ENCODE data around the gene RNF151.

Gene RNF151

DNA sequence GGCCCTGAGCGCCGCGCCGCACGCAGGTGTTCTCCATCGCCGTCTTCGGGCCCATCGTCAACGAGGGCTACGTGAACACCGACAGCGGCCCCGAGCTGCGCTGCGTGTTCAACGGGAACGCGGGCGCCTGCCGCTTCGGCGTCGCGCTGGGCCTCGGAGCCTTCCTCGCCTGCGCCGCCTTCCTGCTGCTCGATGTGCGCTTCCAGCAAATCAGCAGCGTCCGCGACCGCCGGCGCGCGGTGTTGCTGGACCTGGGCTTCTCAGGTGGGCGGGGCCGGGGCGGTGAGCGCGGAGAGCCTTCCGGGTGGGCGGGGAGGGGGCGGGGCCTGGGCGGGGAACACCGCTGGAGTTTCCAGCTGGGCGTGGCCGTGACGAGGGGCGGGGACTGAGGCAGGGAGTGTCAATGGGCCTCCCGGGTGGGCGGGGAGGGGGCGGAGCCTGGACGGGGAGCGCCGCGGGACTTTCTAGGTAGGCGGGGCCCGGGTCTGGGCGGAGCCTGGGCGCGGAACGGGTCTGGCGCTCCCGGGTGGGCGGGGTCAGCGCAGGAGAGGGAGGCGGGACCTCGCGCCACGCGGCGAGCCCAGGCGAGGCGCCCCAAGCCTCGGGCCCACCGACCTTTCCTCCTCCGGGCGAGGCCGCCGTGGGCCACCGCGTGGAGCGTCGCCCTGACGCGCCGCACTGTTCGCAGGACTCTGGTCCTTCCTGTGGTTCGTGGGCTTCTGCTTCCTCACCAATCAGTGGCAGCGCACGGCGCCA lies 25.5 kb downstream of the RNF151 start:
- peak overlapping the region; percentile 85 for H4K91ac ChIP-seq (ENCODE audit: low read depth, low read length, poor library complexity)
- no peak overlapping the region for H3K27ac ChIP-seq (replicated peaks; ENCODE audit: low read length)
- H2BK12ac ChIP-seq (ENCODE audit: low read length), result peak overlapping the region; percentile 98
- peaks cover 5 to 13% of the 10 kb centered on the region in 2 donors for H3K36me3 ChIP-seq (replicated peaks in 1 of 2; ENCODE audit: control insufficient read depth in 2 of 2, insufficient read depth in 2 of 2, low read length in 2 of 2)
- WGBS, 2 donors (ENCODE audit: extremely low coverage in 2 of 2, insufficient read length in 2 of 2, insufficient replicate concordance in 1 of 2), result no CpG with 5 or more reads among the region's 96 CpGs
- peak overlapping the region; percentile 65 for H4K8ac ChIP-seq (ENCODE audit: low read depth, low read length)
- H3K23ac ChIP-seq (ENCODE audit: low read depth, low read length, poor library complexity), result peak overlapping the region; percentile 99
- peaks cover 18 to 37% (median 34%) of the 10 kb centered on the region in 3 experiments for H3K27me3 ChIP-seq (ENCODE audit: control insufficient read depth in 3 of 3, insufficient read depth in 3 of 3, low read depth in 1 of 3, low read length in 3 of 3)
- peak overlapping the region; percentile 81 for H2AFZ ChIP-seq (ENCODE audit: low read length)
- peak overlapping the region; percentile 88 for H3K9ac ChIP-seq (ENCODE audit: low read depth, low read length, poor library complexity)
- peaks cover 0 to 4% of the 10 kb centered on the region in 2 donors for H3K9me3 ChIP-seq (replicated peaks in 1 of 2; ENCODE audit: control insufficient read depth in 2 of 2, insufficient read depth in 1 of 2, low read depth in 1 of 2, low read length in 2 of 2)
- H3K18ac ChIP-seq (ENCODE audit: low read length), result peak overlapping the region; percentile 99
- peak overlapping the region; percentile 75 for H2BK120ac ChIP-seq (ENCODE audit: low read depth, low read length)
- DNase-seq (ENCODE audit: low spot score), result peak; percentile 92
- peaks cover 12 to 18% of the 10 kb centered on the region in 2 donors for H3K4me1 ChIP-seq (ENCODE audit: control insufficient read depth in 2 of 2, insufficient read depth in 1 of 2, low read depth in 1 of 2, low read length in 2 of 2)
- peak overlapping the region; percentile 33 to 76 for H3K4me3 ChIP-seq (ENCODE audit: low read length in 2 of 2)
- H3K4ac ChIP-seq (ENCODE audit: low read length), result peak overlapping the region; percentile 93
- H3K79me1 ChIP-seq (ENCODE audit: low read depth, low read length), result peaks cover 4% of the 10 kb centered on the region
- H2BK15ac ChIP-seq (ENCODE audit: low read length), result peak overlapping the region; percentile 98
- H3K4me2 ChIP-seq (ENCODE audit: insufficient read depth, low read length, poor library complexity, severe bottlenecking), result peak overlapping the region; percentile 77
- H3K14ac ChIP-seq (ENCODE audit: low read length), result peak overlapping the region; percentile 94
- peak overlapping the region; percentile 39 for H2BK5ac ChIP-seq (ENCODE audit: low read length)
- H2AK5ac ChIP-seq (ENCODE audit: low read depth, low read length), result peak overlapping the region; percentile 98

DNA sequence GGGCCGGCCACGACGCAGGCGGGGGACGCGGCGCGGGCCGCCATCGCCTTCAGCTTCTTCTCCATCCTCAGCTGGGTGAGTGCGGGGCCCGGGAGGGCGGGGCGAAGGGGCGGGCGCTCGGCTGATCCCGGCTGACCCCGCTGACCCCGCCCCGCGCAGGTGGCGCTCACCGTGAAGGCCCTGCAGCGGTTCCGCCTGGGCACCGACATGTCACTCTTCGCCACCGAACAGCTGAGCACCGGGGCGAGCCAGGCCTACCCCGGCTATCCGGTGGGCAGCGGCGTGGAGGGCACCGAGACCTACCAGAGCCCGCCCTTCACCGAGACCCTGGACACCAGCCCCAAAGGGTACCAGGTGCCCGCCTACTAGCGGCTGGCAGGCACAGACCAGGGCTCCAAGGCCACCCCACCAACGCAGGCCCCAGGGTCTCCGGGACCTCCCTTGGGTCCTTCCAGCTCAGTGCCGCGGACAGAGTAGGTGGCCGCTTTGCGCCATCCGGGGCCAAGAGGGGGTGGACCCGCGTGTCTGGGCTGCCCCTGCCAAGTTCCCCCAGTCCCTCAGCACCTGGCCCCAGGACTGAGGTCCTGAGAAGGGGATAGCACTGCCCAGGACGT lies 26.2 kb downstream of the RNF151 start:
- H3K27ac ChIP-seq (replicated peaks; ENCODE audit: low read length), result no peak overlapping the region
- peaks cover 12 to 18% of the 10 kb centered on the region in 2 donors for H3K4me1 ChIP-seq (ENCODE audit: control insufficient read depth in 2 of 2, insufficient read depth in 1 of 2, low read depth in 1 of 2, low read length in 2 of 2)
- H3K9ac ChIP-seq (ENCODE audit: low read depth, low read length, poor library complexity), result peak overlapping the region; percentile 88
- H2AK5ac ChIP-seq (ENCODE audit: low read depth, low read length), result peak overlapping the region; percentile 98
- peaks cover 18 to 37% (median 34%) of the 10 kb centered on the region in 3 experiments for H3K27me3 ChIP-seq (ENCODE audit: control insufficient read depth in 3 of 3, insufficient read depth in 3 of 3, low read depth in 1 of 3, low read length in 3 of 3)
- no peak for DNase-seq (ENCODE audit: low spot score)
- peak overlapping the region; percentile 98 for H2BK12ac ChIP-seq (ENCODE audit: low read length)
- H2BK5ac ChIP-seq (ENCODE audit: low read length), result peak overlapping the region; percentile 39
- H2BK120ac ChIP-seq (ENCODE audit: low read depth, low read length), result peak overlapping the region; percentile 75
- peak overlapping the region; percentile 73 for H3K4me2 ChIP-seq (ENCODE audit: insufficient read depth, low read length, poor library complexity, severe bottlenecking)
- peaks cover 6 to 18% of the 10 kb centered on the region in 2 donors for H3K36me3 ChIP-seq (replicated peaks in 1 of 2; ENCODE audit: control insufficient read depth in 2 of 2, insufficient read depth in 2 of 2, low read length in 2 of 2)
- peak overlapping the region; percentile 93 for H3K4ac ChIP-seq (ENCODE audit: low read length)
- H4K91ac ChIP-seq (ENCODE audit: low read depth, low read length, poor library complexity), result peak overlapping the region; percentile 85
- H2AFZ ChIP-seq (ENCODE audit: low read length), result peak overlapping the region; percentile 81
- peak overlapping the region; percentile 99 for H3K23ac ChIP-seq (ENCODE audit: low read depth, low read length, poor library complexity)
- H3K9me3 ChIP-seq (replicated peaks in 1 of 2; ENCODE audit: control insufficient read depth in 2 of 2, insufficient read depth in 1 of 2, low read depth in 1 of 2, low read length in 2 of 2), result peaks cover 0 to 4% of the 10 kb centered on the region in 2 donors
- H3K14ac ChIP-seq (ENCODE audit: low read length), result peak overlapping the region; percentile 94
- WGBS, 2 donors (ENCODE audit: extremely low coverage in 2 of 2, insufficient read length in 2 of 2, insufficient replicate concordance in 1 of 2), result no CpG with 5 or more reads among the region's 50 CpGs
- H2BK15ac ChIP-seq (ENCODE audit: low read length), result peak overlapping the region; percentile 98
- peaks cover 5% of the 10 kb centered on the region for H3K79me1 ChIP-seq (ENCODE audit: low read depth, low read length)
- peak overlapping the region; percentile 26 to 76 for H3K4me3 ChIP-seq (ENCODE audit: low read length in 2 of 2)
- peak overlapping the region; percentile 99 for H3K18ac ChIP-seq (ENCODE audit: low read length)
- H4K8ac ChIP-seq (ENCODE audit: low read depth, low read length), result peak overlapping the region; percentile 65

DNA sequence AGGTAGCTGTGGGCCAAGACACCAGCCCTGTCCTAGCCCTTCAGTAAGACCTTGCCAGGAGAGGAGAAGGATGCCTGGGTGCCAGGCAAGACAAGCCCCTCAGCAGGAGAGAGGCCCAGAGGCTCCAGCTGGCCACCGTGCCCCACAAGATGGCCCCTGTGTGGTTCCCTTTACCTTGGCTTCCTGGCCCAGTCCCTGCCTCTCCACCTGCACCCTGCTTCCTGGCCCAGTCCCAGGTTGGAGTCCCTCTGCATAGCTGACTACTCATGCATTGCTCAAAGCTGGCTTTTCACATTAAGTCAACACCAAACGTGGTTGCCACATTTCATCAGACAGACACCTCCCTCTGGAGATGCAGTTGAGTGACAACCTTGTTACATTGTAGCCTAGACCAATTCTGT lies 27.1 kb downstream of the RNF151 start:
- H2BK12ac ChIP-seq (ENCODE audit: low read length), result no peak overlapping the region
- H3K36me3 ChIP-seq (replicated peaks in 1 of 2; ENCODE audit: control insufficient read depth in 2 of 2, insufficient read depth in 2 of 2, low read length in 2 of 2), result peaks cover 12 to 25% of the 10 kb centered on the region in 2 donors
- no peak overlapping the region for H3K23ac ChIP-seq (ENCODE audit: low read depth, low read length, poor library complexity)
- H3K4me2 ChIP-seq (ENCODE audit: insufficient read depth, low read length, poor library complexity, severe bottlenecking), result no peak overlapping the region
- no CpG with 5 or more reads among the region's 2 CpGs for WGBS, 2 donors (ENCODE audit: extremely low coverage in 2 of 2, insufficient read length in 2 of 2, insufficient replicate concordance in 1 of 2)
- H3K4me3 ChIP-seq (ENCODE audit: low read length in 2 of 2), result no peak overlapping the region
- no peak overlapping the region for H3K9ac ChIP-seq (ENCODE audit: low read depth, low read length, poor library complexity)
- no peak overlapping the region for H4K91ac ChIP-seq (ENCODE audit: low read depth, low read length, poor library complexity)
- H3K27ac ChIP-seq (replicated peaks; ENCODE audit: low read length), result no peak overlapping the region
- no peak overlapping the region for H2AK5ac ChIP-seq (ENCODE audit: low read depth, low read length)
- no peak overlapping the region for H2AFZ ChIP-seq (ENCODE audit: low read length)
- H2BK5ac ChIP-seq (ENCODE audit: low read length), result no peak overlapping the region
- DNase-seq (ENCODE audit: low spot score), result no peak
- no peak overlapping the region for H2BK120ac ChIP-seq (ENCODE audit: low read depth, low read length)
- H3K4ac ChIP-seq (ENCODE audit: low read length), result no peak overlapping the region
- H3K79me1 ChIP-seq (ENCODE audit: low read depth, low read length), result peaks cover 7% of the 10 kb centered on the region
- no peak overlapping the region for H2BK15ac ChIP-seq (ENCODE audit: low read length)
- peaks cover 0 to 4% of the 10 kb centered on the region in 2 donors for H3K9me3 ChIP-seq (replicated peaks in 1 of 2; ENCODE audit: control insufficient read depth in 2 of 2, insufficient read depth in 1 of 2, low read depth in 1 of 2, low read length in 2 of 2)
- peaks cover 16 to 36% (median 31%) of the 10 kb centered on the region in 3 experiments for H3K27me3 ChIP-seq (ENCODE audit: control insufficient read depth in 3 of 3, insufficient read depth in 3 of 3, low read depth in 1 of 3, low read length in 3 of 3)
- H3K4me1 ChIP-seq (ENCODE audit: control insufficient read depth in 2 of 2, insufficient read depth in 1 of 2, low read depth in 1 of 2, low read length in 2 of 2), result peaks cover 12 to 18% of the 10 kb centered on the region in 2 donors
- H3K18ac ChIP-seq (ENCODE audit: low read length), result no peak overlapping the region
- H4K8ac ChIP-seq (ENCODE audit: low read depth, low read length), result no peak overlapping the region
- H3K14ac ChIP-seq (ENCODE audit: low read length), result no peak overlapping the region

Data from neuronal stem cell (in vitro differentiated cells).